Smooth muscle cell of the brain vasculature (primary cell): Measurements from ENCODE around the gene ITGBL1.
A peak's percentile ranks its signal among the peaks of the same experiment; 100 is the strongest.

Source experiments
- DNase-seq: peaks from one replicate; pipeline ENCODE4 v3.0.0-alpha.2; 2012; ENCODE audit warnings: low read depth, low spot score

The ITGBL1 gene

GRCh38 chr13:101451641-101452040, 834 bp upstream of the ITGBL1 start:
- DNase-seq: no peak

DNA sequence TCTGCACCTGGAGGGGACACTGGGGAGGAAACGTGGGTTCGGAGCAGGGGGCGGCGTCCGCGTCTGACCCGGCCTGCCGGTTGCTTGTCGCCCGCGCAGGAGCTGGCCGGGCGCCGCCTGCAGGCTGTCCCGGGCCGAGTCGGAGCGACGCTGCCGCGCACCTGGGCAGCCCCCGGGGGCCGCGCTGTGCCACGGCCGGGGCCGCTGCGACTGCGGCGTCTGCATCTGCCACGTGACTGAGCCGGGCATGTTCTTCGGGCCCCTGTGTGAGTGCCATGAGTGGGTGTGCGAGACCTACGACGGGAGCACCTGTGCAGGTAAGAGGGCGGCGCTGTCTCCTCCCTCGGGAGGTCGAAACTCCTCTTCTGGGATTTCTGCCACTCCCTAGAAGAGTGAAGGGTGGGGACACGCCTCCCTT, 1.3 kb downstream of the ITGBL1 start:
- DNase-seq: no peak

- no peak for DNase-seq
Observed at GRCh38 chr13:101454767-101455166, 2.3 kb downstream of the ITGBL1 start.

GRCh38 chr13:101455863-101456262, 3.4 kb downstream of the ITGBL1 start:
- peak; percentile 35 for DNase-seq

DNA sequence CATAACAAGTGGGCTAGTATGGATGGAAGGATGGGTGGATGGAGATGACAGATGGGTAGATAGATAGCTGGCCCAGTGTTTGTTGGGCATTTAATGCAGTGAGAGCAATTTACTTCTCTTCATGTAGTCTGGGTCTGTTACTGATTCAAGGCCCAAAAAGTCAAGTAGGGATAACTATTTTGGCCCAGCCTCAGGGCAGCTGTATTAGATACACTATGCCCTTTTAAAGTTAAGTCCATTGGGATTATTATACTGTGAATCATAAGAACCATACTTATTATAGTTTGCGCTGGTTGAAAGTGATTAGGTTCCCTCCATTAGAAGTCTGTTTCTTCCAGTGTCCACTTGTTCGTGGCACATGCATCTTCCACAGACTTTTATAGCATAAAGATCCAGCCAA, 4.7 kb downstream of the ITGBL1 start:
- no peak for DNase-seq

DNA sequence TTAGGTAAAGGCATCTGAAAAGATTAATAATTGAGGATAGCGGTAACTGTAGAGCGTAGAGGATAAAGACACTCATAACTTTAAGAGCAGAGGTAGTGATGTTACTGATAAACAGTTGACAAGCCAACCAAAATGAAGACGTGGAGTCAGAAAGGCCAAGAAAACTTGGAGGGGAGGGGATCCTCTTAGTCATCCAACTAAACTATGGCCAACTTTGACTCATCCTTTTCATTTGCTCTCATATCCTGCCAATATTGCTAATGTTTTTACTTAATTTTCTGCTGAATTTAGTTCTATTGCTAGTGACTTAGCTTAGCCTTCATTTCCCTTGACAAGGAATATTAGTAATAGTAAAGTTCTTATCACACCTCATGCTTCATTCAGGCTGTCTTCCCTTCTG, 13.4 kb downstream of the ITGBL1 start:
- DNase-seq: no peak

GRCh38 chr13:101467415-101467814, 14.9 kb downstream of the ITGBL1 start:
- DNase-seq: no peak

DNA sequence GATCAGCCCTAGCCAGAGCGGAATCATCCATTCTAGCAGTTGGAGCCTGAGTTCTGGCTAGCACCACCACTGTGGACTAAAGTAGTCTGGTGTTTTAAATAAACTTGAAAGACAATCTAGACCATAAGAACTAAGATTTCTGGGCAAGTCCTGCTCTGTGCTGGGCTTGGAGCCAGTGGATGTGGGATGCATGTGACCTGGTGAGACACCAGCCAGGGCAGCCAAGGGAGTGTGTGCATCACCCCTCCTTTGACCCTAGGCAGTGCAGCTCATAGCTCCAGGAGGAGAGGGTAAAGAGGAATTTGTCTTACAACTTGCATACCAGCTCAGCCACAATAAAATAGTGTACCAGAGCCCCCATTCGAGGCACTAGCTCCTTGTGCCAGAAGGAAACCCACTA, 21.0 kb downstream of the ITGBL1 start:
- DNase-seq: peak; percentile 47

- peak; percentile 83 for DNase-seq
Observed at GRCh38 chr13:101474419-101474957, 22.0 kb downstream of the ITGBL1 start.

GRCh38 chr13:101475536-101475935, 23.1 kb downstream of the ITGBL1 start:
- no peak for DNase-seq

DNA sequence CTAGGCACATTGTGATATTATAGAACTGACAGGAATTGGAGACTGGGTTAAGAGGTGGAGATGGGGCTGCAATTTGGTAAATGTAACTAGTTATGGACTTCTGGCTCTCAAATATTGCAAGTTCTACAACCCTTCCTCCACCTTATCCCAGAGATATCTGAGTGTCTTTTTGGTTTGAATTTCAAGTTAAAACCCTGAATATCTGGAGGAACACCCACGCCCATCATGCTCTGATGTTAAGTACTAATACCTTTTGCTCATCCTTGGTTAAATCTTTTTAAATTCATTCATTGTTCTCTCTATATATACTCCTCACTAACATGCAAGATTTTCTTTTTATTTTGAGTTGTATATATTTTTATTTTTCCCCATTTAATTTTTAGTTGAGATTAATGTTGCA, 28.9 kb downstream of the ITGBL1 start:
- DNase-seq: no peak

GRCh38 chr13:101486708-101487437, 34.4 kb downstream of the ITGBL1 start:
- DNase-seq: no peak

DNA sequence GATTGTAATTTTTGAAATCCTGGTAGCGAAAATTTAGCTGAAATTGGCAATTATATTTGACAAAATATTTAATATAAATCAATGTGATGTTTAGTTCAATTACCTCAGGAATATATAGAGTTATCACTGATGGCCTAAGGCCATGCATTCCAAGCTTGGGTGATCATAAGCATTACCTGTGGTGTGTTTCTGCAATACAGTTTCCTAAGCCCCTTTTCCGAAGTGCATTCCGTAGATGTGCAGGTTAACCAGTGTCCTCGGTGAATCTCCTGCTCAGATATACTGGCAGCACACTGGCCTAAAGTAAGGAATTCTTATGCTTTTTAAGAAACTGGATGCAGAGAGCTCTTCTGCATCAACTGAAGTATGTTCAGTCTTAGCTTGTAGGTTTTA, 35.0 kb downstream of the ITGBL1 start:
- no peak for DNase-seq

- DNase-seq: no peak
Observed at GRCh38 chr13:101488734-101489133, 36.3 kb downstream of the ITGBL1 start.

GRCh38 chr13:101489643-101490405, 37.3 kb downstream of the ITGBL1 start:
- no peak for DNase-seq

- DNase-seq: no peak
Observed at GRCh38 chr13:101490406-101491015, 38.0 kb downstream of the ITGBL1 start.

GRCh38 chr13:101492251-101492910, 39.9 kb downstream of the ITGBL1 start:
- DNase-seq: no peak

DNA sequence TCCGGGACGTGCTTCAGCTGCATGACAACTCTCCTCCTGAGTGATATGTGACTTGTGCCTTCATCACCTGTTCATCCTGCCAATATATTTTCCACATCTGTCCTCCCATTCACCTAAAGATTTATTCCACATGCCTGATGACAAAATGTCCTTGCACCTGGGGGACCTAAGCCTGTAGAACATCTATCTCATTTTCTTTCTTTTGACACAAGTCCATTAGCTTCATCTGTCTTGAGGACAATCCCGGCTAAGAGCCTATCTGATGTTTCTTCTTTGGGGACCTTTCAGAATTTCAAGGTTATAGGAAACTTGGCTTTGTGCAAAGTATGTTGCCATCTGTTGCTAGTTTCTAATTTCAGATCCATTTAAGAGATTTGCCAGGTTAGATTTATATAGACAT, 41.1 kb downstream of the ITGBL1 start:
- no peak for DNase-seq

DNA sequence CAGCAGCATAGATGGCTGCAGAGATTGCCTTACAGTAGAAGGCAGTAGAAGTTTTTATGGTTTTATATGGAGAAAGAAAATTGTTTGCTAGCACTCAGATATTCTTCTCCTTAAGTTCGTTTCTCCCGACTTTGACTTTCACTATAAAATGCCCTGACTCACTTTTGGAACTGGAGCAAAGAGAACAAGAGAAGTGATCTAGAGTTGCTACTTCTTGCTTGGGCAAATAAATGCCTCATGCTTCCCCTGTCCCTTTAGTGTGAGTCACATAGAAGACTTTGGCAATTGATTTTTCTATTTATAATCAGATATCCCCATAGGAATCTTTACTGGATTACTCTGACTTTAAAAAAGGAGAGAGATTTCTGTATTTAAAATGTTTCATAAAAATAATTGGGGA, 46.9 kb downstream of the ITGBL1 start:
- no peak for DNase-seq

GRCh38 chr13:101502618-101503017, 50.1 kb downstream of the ITGBL1 start:
- DNase-seq: no peak

- no peak for DNase-seq
Observed at GRCh38 chr13:101511161-101511560, 58.7 kb downstream of the ITGBL1 start.

GRCh38 chr13:101511766-101512165, 59.3 kb downstream of the ITGBL1 start:
- DNase-seq: no peak
